Neutrophil (primary cell): ENCODE measurements around the gene AJUBA.

Source experiments
- H3K27ac ChIP-seq: fragments of 200-600 bp; sonication (generic); 2 replicates; pipeline ENCODE4 v1.5.1; 2016; ENCODE audit warnings: mild to moderate bottlenecking, moderate library complexity
- H3K27me3 ChIP-seq: fragments of 200-600 bp; sonication (generic); 2 replicates; pipeline ENCODE4 v1.6.0; 2016; ENCODE audit warnings: mild to moderate bottlenecking
- H3K36me3 ChIP-seq: fragments of 200-600 bp; sonication (generic); 2 replicates; pipeline ENCODE4 v1.5.1; 2017
- H3K4me1 ChIP-seq, 2 experiments: fragments of 200-600 bp in 1 of 2; sonication (generic) in 1 of 2; 1 replicate in 1 of 2; 2 replicates in 1 of 2; pipeline versions ENCODE4 v1.5.1 to v1.6.1; 2013 to 2016; ENCODE audit warnings: low read depth in 1 of 2, low read length in 1 of 2, mild to moderate bottlenecking in 1 of 2, moderate library complexity in 1 of 2; ENCODE audit not compliant: control insufficient read depth in 1 of 2, insufficient read depth in 1 of 2
- H3K4me3 ChIP-seq, 2 experiments: fragments of 200-600 bp in 1 of 2; sonication (generic) in 1 of 2; 1 replicate in 1 of 2; 2 replicates in 1 of 2; pipeline ENCODE4 v1.5.1; 2013 to 2016; ENCODE audit warnings: low read depth in 1 of 2, low read length in 1 of 2, mild to moderate bottlenecking in 1 of 2, moderate library complexity in 1 of 2
- H3K9me3 ChIP-seq: fragments of 200-600 bp; sonication (generic); 2 replicates; pipeline ENCODE4 v1.5.1; 2016
- TF ChIP-seq, protein P1 (sequence below): fragments of 200-600 bp; sonication (generic); IDR thresholded peaks from 2 replicates; pipeline ENCODE4 v1.5.1; 2016; ENCODE audit warnings: antibody characterized with exemption

The AJUBA gene

GRCh38 chr14:22926316-22926715, 56.0 kb downstream of the AJUBA start:
- H3K4me1 ChIP-seq: peaks cover 42 to 48% of the 10 kb centered on the region in 2 experiments
- H3K36me3 ChIP-seq: peaks cover 11% of the 10 kb centered on the region
- H3K27ac ChIP-seq: peak overlapping the region; percentile 34
- H3K27me3 ChIP-seq: no peaks in the 10 kb centered on the region
- no peaks in the 10 kb centered on the region for H3K9me3 ChIP-seq
- TF ChIP-seq, protein P1, sequence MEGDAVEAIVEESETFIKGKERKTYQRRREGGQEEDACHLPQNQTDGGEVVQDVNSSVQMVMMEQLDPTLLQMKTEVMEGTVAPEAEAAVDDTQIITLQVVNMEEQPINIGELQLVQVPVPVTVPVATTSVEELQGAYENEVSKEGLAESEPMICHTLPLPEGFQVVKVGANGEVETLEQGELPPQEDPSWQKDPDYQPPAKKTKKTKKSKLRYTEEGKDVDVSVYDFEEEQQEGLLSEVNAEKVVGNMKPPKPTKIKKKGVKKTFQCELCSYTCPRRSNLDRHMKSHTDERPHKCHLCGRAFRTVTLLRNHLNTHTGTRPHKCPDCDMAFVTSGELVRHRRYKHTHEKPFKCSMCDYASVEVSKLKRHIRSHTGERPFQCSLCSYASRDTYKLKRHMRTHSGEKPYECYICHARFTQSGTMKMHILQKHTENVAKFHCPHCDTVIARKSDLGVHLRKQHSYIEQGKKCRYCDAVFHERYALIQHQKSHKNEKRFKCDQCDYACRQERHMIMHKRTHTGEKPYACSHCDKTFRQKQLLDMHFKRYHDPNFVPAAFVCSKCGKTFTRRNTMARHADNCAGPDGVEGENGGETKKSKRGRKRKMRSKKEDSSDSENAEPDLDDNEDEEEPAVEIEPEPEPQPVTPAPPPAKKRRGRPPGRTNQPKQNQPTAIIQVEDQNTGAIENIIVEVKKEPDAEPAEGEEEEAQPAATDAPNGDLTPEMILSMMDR: no peak
- H3K4me3 ChIP-seq: no peak overlapping the region

DNA sequence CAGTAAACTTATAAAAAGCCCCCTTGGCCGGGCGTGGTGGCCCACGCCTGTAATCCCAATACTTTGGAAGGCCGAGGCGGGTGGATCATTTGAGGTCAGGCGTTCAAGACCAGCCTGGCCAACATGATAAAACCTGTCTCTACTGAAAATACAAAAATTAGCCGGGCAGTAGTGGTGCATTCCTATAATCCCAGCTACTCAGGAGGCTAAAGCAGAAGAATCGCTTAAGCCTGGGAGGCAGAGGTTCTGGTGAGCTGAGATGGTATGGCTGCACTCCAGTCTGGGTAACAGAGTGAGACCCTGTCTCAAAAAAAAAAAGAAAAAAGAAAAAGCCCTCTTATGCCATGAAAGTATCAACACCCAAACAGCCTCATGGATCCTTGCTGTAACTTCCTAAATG, 56.8 kb downstream of the AJUBA start:
- H3K36me3 ChIP-seq: peaks cover 11% of the 10 kb centered on the region
- TF ChIP-seq, protein P1: no peak
- H3K27ac ChIP-seq: no peak overlapping the region
- H3K4me3 ChIP-seq: no peak overlapping the region
- H3K4me1 ChIP-seq: peaks cover 37 to 45% of the 10 kb centered on the region in 2 experiments
- no peaks in the 10 kb centered on the region for H3K9me3 ChIP-seq
- H3K27me3 ChIP-seq: no peaks in the 10 kb centered on the region

DNA sequence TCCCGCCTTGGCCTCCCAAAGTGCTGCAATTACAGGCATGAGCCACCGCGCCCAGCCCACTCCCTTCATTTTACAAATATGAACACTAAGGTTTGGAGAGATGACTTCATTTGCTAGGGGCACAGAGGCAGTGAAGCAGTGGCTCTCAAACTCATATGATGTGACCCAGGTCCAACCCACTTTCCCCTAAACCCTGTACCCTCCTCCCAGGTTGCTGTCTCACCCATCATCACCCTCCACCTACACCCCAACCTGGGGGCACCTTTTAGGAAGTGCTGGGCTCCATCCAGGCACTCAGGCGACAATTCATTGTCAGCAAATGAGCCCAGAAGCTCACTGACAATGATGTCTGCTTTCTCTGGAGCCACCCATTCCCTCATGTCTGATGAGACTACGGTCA, 58.6 kb downstream of the AJUBA start:
- Histone ChIP-seq H3K27ac (no peak overlapping the region), H3K4me1 (peaks cover 32 to 40% of the 10 kb centered on the region in 2 experiments), H3K9me3 (no peaks in the 10 kb centered on the region), H3K27me3 (no peaks in the 10 kb centered on the region), H3K36me3 (peaks cover 11% of the 10 kb centered on the region), H3K4me3 (no peak overlapping the region)
- TF ChIP-seq, protein P1: no peak

- TF ChIP-seq, protein P1: no peak
- no peaks in the 10 kb centered on the region for H3K27me3 ChIP-seq
- peaks cover 35 to 38% of the 10 kb centered on the region in 2 experiments for H3K4me1 ChIP-seq
- peak overlapping the region; percentile 51 for H3K27ac ChIP-seq
- peaks cover 11% of the 10 kb centered on the region for H3K36me3 ChIP-seq
- no peak overlapping the region for H3K4me3 ChIP-seq
- no peaks in the 10 kb centered on the region for H3K9me3 ChIP-seq
These were observed 60.1 kb downstream of the AJUBA start for GRCh38 chr14:22922294-22922693.
